HEK293 (cell line): Measurements from ENCODE around the gene VSTM2B.
A peak's percentile ranks its signal among the peaks of the same experiment; 100 is the strongest.

Source experiments
- GLIS1 ChIP-seq: fragments of 450-650 bp; formaldehyde crosslinking; IDR thresholded peaks from 2 replicates; pipeline ENCODE4 v1.5.1; 2016; ENCODE audit warnings: missing biosample characterization, missing genetic modification characterization
- OSR2 ChIP-seq: fragments of 450-650 bp; formaldehyde crosslinking; IDR thresholded peaks from 2 replicates; pipeline ENCODE4 v1.5.1; 2016; ENCODE audit warnings: missing biosample characterization, missing genetic modification characterization
- PRDM1 ChIP-seq: fragments of 450-650 bp; formaldehyde crosslinking; IDR thresholded peaks from 2 replicates; pipeline ENCODE4; 2016; ENCODE audit warnings: missing biosample characterization, missing genetic modification characterization
- YY1 ChIP-seq: fragments of 450-650 bp; formaldehyde crosslinking; IDR thresholded peaks from 2 replicates; pipeline ENCODE4 v1.5.1; 2018; ENCODE audit warnings: missing biosample characterization, missing genetic modification characterization
- ZBTB20 ChIP-seq: fragments of 450-650 bp; formaldehyde crosslinking; IDR thresholded peaks from 2 replicates; pipeline ENCODE4 v1.5.1; 2016; ENCODE audit warnings: missing biosample characterization, missing genetic modification characterization
- ZEB2 ChIP-seq: fragments of 450-650 bp; formaldehyde crosslinking; IDR thresholded peaks from 2 replicates; pipeline ENCODE4 v1.5.1; 2016; ENCODE audit warnings: missing biosample characterization, missing genetic modification characterization
- ZFP3 ChIP-seq: fragments of 450-650 bp; formaldehyde crosslinking; IDR thresholded peaks from 2 replicates; pipeline ENCODE4 v1.5.1; 2016; ENCODE audit warnings: low read depth, missing biosample characterization, missing genetic modification characterization
- ZNF132 ChIP-seq: fragments of 450-650 bp; formaldehyde crosslinking; IDR thresholded peaks from 2 replicates; pipeline ENCODE4 v1.5.1; 2017; ENCODE audit warnings: missing biosample characterization, missing genetic modification characterization, borderline replicate concordance
- ZNF140 ChIP-seq: fragments of 450-650 bp; formaldehyde crosslinking; IDR thresholded peaks from 2 replicates; pipeline ENCODE4 v1.5.1; 2016; ENCODE audit warnings: missing biosample characterization, missing genetic modification characterization
- ZNF146 ChIP-seq: fragments of 450-650 bp; formaldehyde crosslinking; IDR thresholded peaks from 2 replicates; pipeline ENCODE4 v1.5.1; 2016; ENCODE audit warnings: missing biosample characterization, missing genetic modification characterization
- ZNF221 ChIP-seq: fragments of 450-650 bp; formaldehyde crosslinking; IDR thresholded peaks from 2 replicates; pipeline ENCODE4 v1.5.1; 2017; ENCODE audit warnings: missing biosample characterization, missing genetic modification characterization, borderline replicate concordance
- ZNF350 ChIP-seq: fragments of 450-650 bp; formaldehyde crosslinking; IDR thresholded peaks from 2 replicates; pipeline ENCODE4 v1.5.0; 2017; ENCODE audit warnings: missing biosample characterization, mild to moderate bottlenecking, missing genetic modification characterization
- ZNF48 ChIP-seq: fragments of 450-650 bp; formaldehyde crosslinking; IDR thresholded peaks from 2 replicates; pipeline ENCODE4 v1.5.1; 2016; ENCODE audit warnings: missing biosample characterization, missing genetic modification characterization
- ZNF561 ChIP-seq: fragments of 450-650 bp; IDR thresholded peaks from 2 replicates; pipeline ENCODE4 v1.5.1; 2018; ENCODE audit warnings: missing biosample characterization, missing genetic modification characterization, borderline replicate concordance
- ZNF585B ChIP-seq: fragments of 450-650 bp; formaldehyde crosslinking; IDR thresholded peaks from 2 replicates; pipeline ENCODE4 v1.5.1; 2016; ENCODE audit warnings: missing biosample characterization, missing genetic modification characterization
- ZNF600 ChIP-seq: fragments of 450-650 bp; formaldehyde crosslinking; IDR thresholded peaks from 2 replicates; pipeline ENCODE4 v1.5.1; 2016; ENCODE audit warnings: missing biosample characterization, missing genetic modification characterization
- ZNF843 ChIP-seq: fragments of 450-650 bp; formaldehyde crosslinking; IDR thresholded peaks from 2 replicates; pipeline ENCODE4 v1.5.1; 2016; ENCODE audit warnings: missing biosample characterization, missing genetic modification characterization
- TF ChIP-seq, protein P1 (sequence below): fragments of 450-650 bp; IDR thresholded peaks from 2 replicates; pipeline ENCODE4 v1.5.1; 2018; ENCODE audit warnings: missing biosample characterization, mild to moderate bottlenecking, missing genetic modification characterization
- TF ChIP-seq, protein P2 (sequence below): fragments of 450-650 bp; formaldehyde crosslinking; IDR thresholded peaks from 2 replicates; pipeline ENCODE4 v1.5.1; 2016; ENCODE audit warnings: missing biosample characterization, missing genetic modification characterization
- TF ChIP-seq, protein P3 (sequence below): fragments of 450-650 bp; formaldehyde crosslinking; IDR thresholded peaks from 2 replicates; pipeline ENCODE4 v1.5.1; 2016; ENCODE audit warnings: missing biosample characterization, missing genetic modification characterization
- TF ChIP-seq, protein P4 (sequence below): fragments of 450-650 bp; formaldehyde crosslinking; IDR thresholded peaks from 2 replicates; pipeline ENCODE4 v1.5.1; 2017; ENCODE audit warnings: missing biosample characterization, missing genetic modification characterization
- TF ChIP-seq, protein P5 (sequence below): fragments of 450-650 bp; formaldehyde crosslinking; IDR thresholded peaks from 2 replicates; pipeline ENCODE4 v1.5.1; 2016; ENCODE audit warnings: missing biosample characterization, missing genetic modification characterization
- TF ChIP-seq, protein P6 (sequence below): fragments of 450-650 bp; formaldehyde crosslinking; IDR thresholded peaks from 2 replicates; pipeline ENCODE4 v1.5.1; 2016; ENCODE audit warnings: missing biosample characterization, missing genetic modification characterization
- TF ChIP-seq, protein P7 (sequence below): fragments of 450-650 bp; formaldehyde crosslinking; IDR thresholded peaks from 2 replicates; pipeline ENCODE4 v1.5.1; 2016; ENCODE audit warnings: missing biosample characterization, missing genetic modification characterization
- TF ChIP-seq, protein P8 (sequence below): fragments of 450-650 bp; formaldehyde crosslinking; IDR thresholded peaks from 2 replicates; pipeline ENCODE4 v1.5.1; 2016; ENCODE audit warnings: missing biosample characterization, missing genetic modification characterization, low read depth

VSTM2B gene

DNA sequence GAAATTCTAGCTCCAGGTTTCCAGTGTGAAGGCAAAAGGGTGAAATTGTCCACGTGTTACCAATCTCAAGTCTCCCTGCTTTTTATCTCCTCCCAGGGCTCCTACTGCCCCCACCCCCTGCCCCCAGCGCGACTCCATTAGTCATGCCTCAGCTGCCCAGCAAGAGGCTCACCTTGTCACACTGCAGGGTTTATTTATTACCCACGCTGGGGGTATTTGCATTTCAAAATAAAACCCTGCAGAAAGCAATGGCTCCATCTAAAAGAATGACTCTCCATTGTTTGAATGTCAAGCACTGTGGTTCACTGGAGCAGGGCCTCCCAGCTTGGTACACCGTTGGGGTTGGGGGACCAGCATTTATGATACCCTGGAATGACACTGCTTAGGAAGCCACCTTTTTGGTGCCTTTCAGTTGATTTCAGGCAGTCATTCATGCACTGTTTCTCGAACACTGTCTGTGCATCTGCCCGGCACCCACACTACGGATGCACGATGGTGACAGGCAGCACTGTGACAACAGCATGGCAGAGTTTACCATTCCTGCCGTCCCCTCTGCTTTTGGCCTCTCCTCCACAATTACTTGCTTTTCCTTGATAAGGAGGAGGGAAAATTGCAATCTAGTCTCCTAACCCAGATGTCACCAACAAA, 70.4 kb downstream of the VSTM2B start (continued):
- TF ChIP-seq, protein P1, sequence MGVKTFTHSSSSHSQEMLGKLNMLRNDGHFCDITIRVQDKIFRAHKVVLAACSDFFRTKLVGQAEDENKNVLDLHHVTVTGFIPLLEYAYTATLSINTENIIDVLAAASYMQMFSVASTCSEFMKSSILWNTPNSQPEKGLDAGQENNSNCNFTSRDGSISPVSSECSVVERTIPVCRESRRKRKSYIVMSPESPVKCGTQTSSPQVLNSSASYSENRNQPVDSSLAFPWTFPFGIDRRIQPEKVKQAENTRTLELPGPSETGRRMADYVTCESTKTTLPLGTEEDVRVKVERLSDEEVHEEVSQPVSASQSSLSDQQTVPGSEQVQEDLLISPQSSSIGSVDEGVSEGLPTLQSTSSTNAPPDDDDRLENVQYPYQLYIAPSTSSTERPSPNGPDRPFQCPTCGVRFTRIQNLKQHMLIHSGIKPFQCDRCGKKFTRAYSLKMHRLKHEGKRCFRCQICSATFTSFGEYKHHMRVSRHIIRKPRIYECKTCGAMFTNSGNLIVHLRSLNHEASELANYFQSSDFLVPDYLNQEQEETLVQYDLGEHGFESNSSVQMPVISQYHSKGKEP = peak; percentile 70
- TF ChIP-seq PRDM1 (tag by site-specific recombination) = 0 out of 2 replicates have a peak, but pooled peaks have one; percentile 6
- TF ChIP-seq, protein P2, sequence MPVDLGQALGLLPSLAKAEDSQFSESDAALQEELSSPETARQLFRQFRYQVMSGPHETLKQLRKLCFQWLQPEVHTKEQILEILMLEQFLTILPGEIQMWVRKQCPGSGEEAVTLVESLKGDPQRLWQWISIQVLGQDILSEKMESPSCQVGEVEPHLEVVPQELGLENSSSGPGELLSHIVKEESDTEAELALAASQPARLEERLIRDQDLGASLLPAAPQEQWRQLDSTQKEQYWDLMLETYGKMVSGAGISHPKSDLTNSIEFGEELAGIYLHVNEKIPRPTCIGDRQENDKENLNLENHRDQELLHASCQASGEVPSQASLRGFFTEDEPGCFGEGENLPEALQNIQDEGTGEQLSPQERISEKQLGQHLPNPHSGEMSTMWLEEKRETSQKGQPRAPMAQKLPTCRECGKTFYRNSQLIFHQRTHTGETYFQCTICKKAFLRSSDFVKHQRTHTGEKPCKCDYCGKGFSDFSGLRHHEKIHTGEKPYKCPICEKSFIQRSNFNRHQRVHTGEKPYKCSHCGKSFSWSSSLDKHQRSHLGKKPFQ (tag by site-specific recombination) = peak; percentile 56
- TF ChIP-seq YY1 (tag by site-specific recombination) = peak; percentile 54; the same call in 1 of the 2 replicates
- TF ChIP-seq, protein P3, sequence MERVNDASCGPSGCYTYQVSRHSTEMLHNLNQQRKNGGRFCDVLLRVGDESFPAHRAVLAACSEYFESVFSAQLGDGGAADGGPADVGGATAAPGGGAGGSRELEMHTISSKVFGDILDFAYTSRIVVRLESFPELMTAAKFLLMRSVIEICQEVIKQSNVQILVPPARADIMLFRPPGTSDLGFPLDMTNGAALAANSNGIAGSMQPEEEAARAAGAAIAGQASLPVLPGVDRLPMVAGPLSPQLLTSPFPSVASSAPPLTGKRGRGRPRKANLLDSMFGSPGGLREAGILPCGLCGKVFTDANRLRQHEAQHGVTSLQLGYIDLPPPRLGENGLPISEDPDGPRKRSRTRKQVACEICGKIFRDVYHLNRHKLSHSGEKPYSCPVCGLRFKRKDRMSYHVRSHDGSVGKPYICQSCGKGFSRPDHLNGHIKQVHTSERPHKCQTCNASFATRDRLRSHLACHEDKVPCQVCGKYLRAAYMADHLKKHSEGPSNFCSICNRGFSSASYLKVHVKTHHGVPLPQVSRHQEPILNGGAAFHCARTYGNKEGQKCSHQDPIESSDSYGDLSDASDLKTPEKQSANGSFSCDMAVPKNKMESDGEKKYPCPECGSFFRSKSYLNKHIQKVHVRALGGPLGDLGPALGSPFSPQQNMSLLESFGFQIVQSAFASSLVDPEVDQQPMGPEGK (tag by site-specific recombination) = peak; percentile 83
- TF ChIP-seq GLIS1 (tag by site-specific recombination) = peak; percentile 100
- TF ChIP-seq, protein P4, sequence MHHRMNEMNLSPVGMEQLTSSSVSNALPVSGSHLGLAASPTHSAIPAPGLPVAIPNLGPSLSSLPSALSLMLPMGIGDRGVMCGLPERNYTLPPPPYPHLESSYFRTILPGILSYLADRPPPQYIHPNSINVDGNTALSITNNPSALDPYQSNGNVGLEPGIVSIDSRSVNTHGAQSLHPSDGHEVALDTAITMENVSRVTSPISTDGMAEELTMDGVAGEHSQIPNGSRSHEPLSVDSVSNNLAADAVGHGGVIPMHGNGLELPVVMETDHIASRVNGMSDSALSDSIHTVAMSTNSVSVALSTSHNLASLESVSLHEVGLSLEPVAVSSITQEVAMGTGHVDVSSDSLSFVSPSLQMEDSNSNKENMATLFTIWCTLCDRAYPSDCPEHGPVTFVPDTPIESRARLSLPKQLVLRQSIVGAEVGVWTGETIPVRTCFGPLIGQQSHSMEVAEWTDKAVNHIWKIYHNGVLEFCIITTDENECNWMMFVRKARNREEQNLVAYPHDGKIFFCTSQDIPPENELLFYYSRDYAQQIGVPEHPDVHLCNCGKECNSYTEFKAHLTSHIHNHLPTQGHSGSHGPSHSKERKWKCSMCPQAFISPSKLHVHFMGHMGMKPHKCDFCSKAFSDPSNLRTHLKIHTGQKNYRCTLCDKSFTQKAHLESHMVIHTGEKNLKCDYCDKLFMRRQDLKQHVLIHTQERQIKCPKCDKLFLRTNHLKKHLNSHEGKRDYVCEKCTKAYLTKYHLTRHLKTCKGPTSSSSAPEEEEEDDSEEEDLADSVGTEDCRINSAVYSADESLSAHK = peak; percentile 65
- TF ChIP-seq, protein P5, sequence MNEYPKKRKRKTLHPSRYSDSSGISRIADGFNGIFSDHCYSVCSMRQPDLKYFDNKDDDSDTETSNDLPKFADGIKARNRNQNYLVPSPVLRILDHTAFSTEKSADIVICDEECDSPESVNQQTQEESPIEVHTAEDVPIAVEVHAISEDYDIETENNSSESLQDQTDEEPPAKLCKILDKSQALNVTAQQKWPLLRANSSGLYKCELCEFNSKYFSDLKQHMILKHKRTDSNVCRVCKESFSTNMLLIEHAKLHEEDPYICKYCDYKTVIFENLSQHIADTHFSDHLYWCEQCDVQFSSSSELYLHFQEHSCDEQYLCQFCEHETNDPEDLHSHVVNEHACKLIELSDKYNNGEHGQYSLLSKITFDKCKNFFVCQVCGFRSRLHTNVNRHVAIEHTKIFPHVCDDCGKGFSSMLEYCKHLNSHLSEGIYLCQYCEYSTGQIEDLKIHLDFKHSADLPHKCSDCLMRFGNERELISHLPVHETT (tag by site-specific recombination) = no peak
- TF ChIP-seq ZNF140 (tag by site-specific recombination) = no peak
- TF ChIP-seq ZNF600 (tag by site-specific recombination) = 0 out of 2 replicates have a peak, but pooled peaks have one; percentile 10
- peak; percentile 84 for TF ChIP-seq ZNF561 (tag by site-specific recombination)
- 0 out of 2 replicates have a peak, but pooled peaks have one; percentile 40 for TF ChIP-seq ZNF843 (tag by site-specific recombination)
- peak; percentile 37; the same call in 1 of the 2 replicates for TF ChIP-seq ZEB2
- no peak for TF ChIP-seq ZNF146
- TF ChIP-seq, protein P6, sequence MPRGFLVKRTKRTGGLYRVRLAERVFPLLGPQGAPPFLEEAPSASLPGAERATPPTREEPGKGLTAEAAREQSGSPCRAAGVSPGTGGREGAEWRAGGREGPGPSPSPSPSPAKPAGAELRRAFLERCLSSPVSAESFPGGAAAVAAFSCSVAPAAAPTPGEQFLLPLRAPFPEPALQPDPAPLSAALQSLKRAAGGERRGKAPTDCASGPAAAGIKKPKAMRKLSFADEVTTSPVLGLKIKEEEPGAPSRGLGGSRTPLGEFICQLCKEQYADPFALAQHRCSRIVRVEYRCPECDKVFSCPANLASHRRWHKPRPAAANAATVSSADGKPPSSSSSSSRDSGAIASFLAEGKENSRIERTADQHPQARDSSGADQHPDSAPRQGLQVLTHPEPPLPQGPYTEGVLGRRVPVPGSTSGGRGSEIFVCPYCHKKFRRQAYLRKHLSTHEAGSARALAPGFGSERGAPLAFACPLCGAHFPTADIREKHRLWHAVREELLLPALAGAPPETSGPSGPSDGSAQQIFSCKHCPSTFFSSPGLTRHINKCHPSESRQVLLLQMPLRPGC (tag by site-specific recombination) = 0 out of 2 replicates have a peak, but pooled peaks have one; percentile 31
- TF ChIP-seq OSR2 (tag by site-specific recombination) = peak; percentile 89
- TF ChIP-seq ZFP3 = no peak
- TF ChIP-seq ZNF48 (tag by site-specific recombination) = no peak
- TF ChIP-seq ZBTB20 = peak; percentile 40; the same call in 1 of the 2 replicates
- TF ChIP-seq, protein P7, sequence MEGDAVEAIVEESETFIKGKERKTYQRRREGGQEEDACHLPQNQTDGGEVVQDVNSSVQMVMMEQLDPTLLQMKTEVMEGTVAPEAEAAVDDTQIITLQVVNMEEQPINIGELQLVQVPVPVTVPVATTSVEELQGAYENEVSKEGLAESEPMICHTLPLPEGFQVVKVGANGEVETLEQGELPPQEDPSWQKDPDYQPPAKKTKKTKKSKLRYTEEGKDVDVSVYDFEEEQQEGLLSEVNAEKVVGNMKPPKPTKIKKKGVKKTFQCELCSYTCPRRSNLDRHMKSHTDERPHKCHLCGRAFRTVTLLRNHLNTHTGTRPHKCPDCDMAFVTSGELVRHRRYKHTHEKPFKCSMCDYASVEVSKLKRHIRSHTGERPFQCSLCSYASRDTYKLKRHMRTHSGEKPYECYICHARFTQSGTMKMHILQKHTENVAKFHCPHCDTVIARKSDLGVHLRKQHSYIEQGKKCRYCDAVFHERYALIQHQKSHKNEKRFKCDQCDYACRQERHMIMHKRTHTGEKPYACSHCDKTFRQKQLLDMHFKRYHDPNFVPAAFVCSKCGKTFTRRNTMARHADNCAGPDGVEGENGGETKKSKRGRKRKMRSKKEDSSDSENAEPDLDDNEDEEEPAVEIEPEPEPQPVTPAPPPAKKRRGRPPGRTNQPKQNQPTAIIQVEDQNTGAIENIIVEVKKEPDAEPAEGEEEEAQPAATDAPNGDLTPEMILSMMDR = no peak
- TF ChIP-seq ZNF132 (tag by site-specific recombination) = no peak
- no peak for TF ChIP-seq ZNF221 (tag by site-specific recombination)
- TF ChIP-seq, protein P8, sequence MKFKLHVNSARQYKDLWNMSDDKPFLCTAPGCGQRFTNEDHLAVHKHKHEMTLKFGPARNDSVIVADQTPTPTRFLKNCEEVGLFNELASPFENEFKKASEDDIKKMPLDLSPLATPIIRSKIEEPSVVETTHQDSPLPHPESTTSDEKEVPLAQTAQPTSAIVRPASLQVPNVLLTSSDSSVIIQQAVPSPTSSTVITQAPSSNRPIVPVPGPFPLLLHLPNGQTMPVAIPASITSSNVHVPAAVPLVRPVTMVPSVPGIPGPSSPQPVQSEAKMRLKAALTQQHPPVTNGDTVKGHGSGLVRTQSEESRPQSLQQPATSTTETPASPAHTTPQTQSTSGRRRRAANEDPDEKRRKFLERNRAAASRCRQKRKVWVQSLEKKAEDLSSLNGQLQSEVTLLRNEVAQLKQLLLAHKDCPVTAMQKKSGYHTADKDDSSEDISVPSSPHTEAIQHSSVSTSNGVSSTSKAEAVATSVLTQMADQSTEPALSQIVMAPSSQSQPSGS (tag by site-specific recombination) = peak; percentile 21; the same call in 1 of the 2 replicates
- TF ChIP-seq ZNF585B (tag by site-specific recombination) = no peak
- no peak for TF ChIP-seq ZNF350 (tag by site-specific recombination)
